GM23338 (cell line): ENCODE measurements around the gene MTHFD2. TPM values are rescaled to one million over a fixed set of nuclear protein-coding genes. Genes with fewer than 3 reads are reported as not detected.

Source experiments
- ATAC-seq: fragments of 200-7000 bp; cut with Tn5 transposase; 3 replicates; pipeline ENCODE4 v1.9.1; 2020
- DNase-seq: peaks from one replicate; pipeline ENCODE4 v3.0.0-alpha.2; 2015; ENCODE audit warnings: low spot score
- H2AFZ ChIP-seq: fragments of 200-600 bp; sonication (generic); 2 replicates; pipeline ENCODE4 v1.8.0; 2016; ENCODE audit warnings: antibody characterized with exemption, mild to moderate bottlenecking, moderate library complexity
- H3F3A ChIP-seq: fragments of 200-600 bp; sonication (generic); replicated peaks from 2 replicates; pipeline ENCODE4 v1.8.0; 2017; ENCODE audit warnings: antibody characterized with exemption, mixed run types, low read depth
- H3K27ac ChIP-seq: fragments of 200-600 bp; sonication (generic); 2 replicates; pipeline ENCODE4 v1.6.1; 2016; ENCODE audit warnings: low read depth
- H3K27me3 ChIP-seq: fragments of 200-600 bp; sonication (generic); 2 replicates; pipeline ENCODE4 v1.8.0; 2016; ENCODE audit warnings: mild to moderate bottlenecking, mixed run types, moderate library complexity; ENCODE audit not compliant: insufficient read depth
- H3K36me3 ChIP-seq: fragments of 200-600 bp; sonication (generic); 2 replicates; pipeline ENCODE4 v1.8.0; 2016; ENCODE audit warnings: mild to moderate bottlenecking; ENCODE audit not compliant: insufficient read depth
- H3K4me1 ChIP-seq: fragments of 200-600 bp; sonication (generic); 2 replicates; pipeline ENCODE4 v1.8.0; 2016; ENCODE audit warnings: mild to moderate bottlenecking, moderate library complexity; ENCODE audit not compliant: insufficient read depth
- H3K4me2 ChIP-seq: fragments of 200-600 bp; sonication (generic); 2 replicates; pipeline ENCODE4 v1.7.1; 2017; ENCODE audit warnings: mixed run types
- H3K4me3 ChIP-seq: fragments of 200-600 bp; sonication (generic); 2 replicates; pipeline ENCODE4 v1.6.1; 2016; ENCODE audit warnings: mixed run types
- H3K79me2 ChIP-seq: fragments of 200-600 bp; sonication (generic); replicated peaks from 2 replicates; pipeline ENCODE4 v1.8.0; 2017; ENCODE audit warnings: mild to moderate bottlenecking; ENCODE audit not compliant: insufficient read depth
- H3K9me2 ChIP-seq: fragments of 200-600 bp; sonication (generic); 2 replicates; pipeline ENCODE4 v1.8.0; 2017; ENCODE audit not compliant: insufficient read depth
- H4K20me1 ChIP-seq: fragments of 200-600 bp; sonication (generic); replicated peaks from 2 replicates; pipeline ENCODE4 v1.8.0; 2017; ENCODE audit warnings: mild to moderate bottlenecking; ENCODE audit not compliant: insufficient read depth
- H3K27ac Mint-ChIP-seq: 2 replicates; pipeline ENCODE4 v1.8.0; 2020; ENCODE audit warnings: inconsistent platforms, mild to moderate bottlenecking, moderate library complexity, mixed read lengths
- H3K27me3 Mint-ChIP-seq: 3 replicates; pipeline ENCODE4 v1.8.0; 2022; ENCODE audit warnings: low read depth, mild to moderate bottlenecking, moderate library complexity, mixed read lengths, inconsistent platforms; ENCODE audit not compliant: insufficient read depth, poor library complexity
- H3K36me3 Mint-ChIP-seq: 3 replicates; pipeline ENCODE4 v1.8.0; 2021; ENCODE audit warnings: low read depth, mild to moderate bottlenecking, inconsistent platforms, moderate library complexity, mixed read lengths
- H3K4me1 Mint-ChIP-seq: 3 replicates; pipeline ENCODE4 v1.8.0; 2020; ENCODE audit warnings: mild to moderate bottlenecking, inconsistent platforms, mixed read lengths
- H3K4me3 Mint-ChIP-seq: 3 replicates; pipeline ENCODE4 v1.8.0; 2021; ENCODE audit warnings: moderate library complexity, mild to moderate bottlenecking, inconsistent platforms, mixed read lengths
- H3K9me3 Mint-ChIP-seq: 3 replicates; pipeline ENCODE4 v1.8.0; 2020; ENCODE audit warnings: moderate library complexity, mild to moderate bottlenecking, inconsistent platforms, mixed read lengths
- CREB1 ChIP-seq: fragments of 250-450 bp; sonication (Bioruptor Pico); IDR thresholded peaks from 2 replicates; pipeline ENCODE4 v1.5.0; 2020; ENCODE audit warnings: low read depth, mild to moderate bottlenecking, moderate library complexity
- CTCF ChIP-seq, 2 experiments: fragments of 200-600 bp in 1 of 2; sonication (generic) in 1 of 2; conservative IDR thresholded peaks; 2 replicates each; pipeline versions ENCODE4 v1.5.1 to v1.6.1; 2016 to 2017; ENCODE audit warnings: antibody characterized with exemption in 2 of 2, low read depth in 2 of 2, mild to moderate bottlenecking in 2 of 2, moderate library complexity in 1 of 2
- ETS1 ChIP-seq: IDR thresholded peaks from 2 replicates; pipeline ENCODE4 v1.6.1; 2016; ENCODE audit warnings: antibody characterized with exemption
- EZH2 ChIP-seq: fragments of 200-600 bp; sonication (generic); IDR thresholded peaks from one replicate; pipeline ENCODE4 v1.8.0; 2017; ENCODE audit warnings: antibody characterized with exemption, mild to moderate bottlenecking, low read depth; ENCODE audit not compliant: unreplicated experiment
- EZH2phosphoT487 ChIP-seq: fragments of 200-600 bp; sonication (generic); IDR thresholded peaks from one replicate; pipeline ENCODE4 v1.8.1; 2018; ENCODE audit warnings: antibody characterized with exemption; ENCODE audit not compliant: unreplicated experiment
- JUNB ChIP-seq: IDR thresholded peaks from one replicate; pipeline ENCODE4 v1.6.1; 2016; ENCODE audit warnings: antibody characterized with exemption; ENCODE audit not compliant: unreplicated experiment
- NANOG ChIP-seq: IDR thresholded peaks from 2 replicates; pipeline ENCODE4 v1.6.1; 2016; ENCODE audit warnings: antibody characterized with exemption, borderline replicate concordance
- POLR2AphosphoS5 ChIP-seq: IDR thresholded peaks from 2 replicates; pipeline ENCODE4 v1.6.1; 2016; ENCODE audit warnings: antibody characterized with exemption, low read depth
- REST ChIP-seq: IDR thresholded peaks from one replicate; pipeline ENCODE4 v1.6.1; 2018; ENCODE audit warnings: antibody characterized with exemption; ENCODE audit not compliant: unreplicated experiment
- STAT1 ChIP-seq: IDR thresholded peaks from one replicate; pipeline ENCODE4 v1.6.1; 2016; ENCODE audit warnings: antibody characterized with exemption; ENCODE audit not compliant: unreplicated experiment
- ZNF114 ChIP-seq: fragments of 250-450 bp; sonication (Bioruptor Pico); IDR thresholded peaks from 2 replicates; pipeline ENCODE4 v1.5.0; 2020; ENCODE audit warnings: mild to moderate bottlenecking, moderate library complexity
- ZNF331 ChIP-seq: fragments of 250-450 bp; sonication (Bioruptor Pico); IDR thresholded peaks from 2 replicates; pipeline ENCODE4 v1.5.0; 2020; ENCODE audit warnings: low read depth, mild to moderate bottlenecking, moderate library complexity
- ZNF462 ChIP-seq: fragments of 250-450 bp; sonication (Bioruptor Pico); IDR thresholded peaks from 2 replicates; pipeline ENCODE4 v1.5.0; 2020; ENCODE audit warnings: mild to moderate bottlenecking, moderate library complexity
- polyA plus RNA-seq: library from polyadenylated mRNA; unstranded; fragments of >200 nt; fragmentation: Nextera tagmentation; extraction: Ambion mirVana; gene quantifications from 2 replicates; pipeline ENCODE4 v1.2.1, GENCODE V29; 2016
- total RNA-seq: library from RNA; depleted of rRNA; stranded (reverse); fragments of >200 nt; shearing (Covaris generic); gene quantifications from 2 replicates; pipeline ENCODE4 v1.2.3, GENCODE V29; 2014

Gene MTHFD2
- total and polyA plus RNA-seq, 2 experiments from 2014 or later = 279 to 281 TPM

GRCh38 chr2:74238879-74239278 lies 40.5 kb downstream of the MTHFD2 start:
- ATAC-seq = no peak
- H3K9me2 ChIP-seq = no peaks in the 10 kb centered on the region; the same call in 1 of the 2 replicates

More at GRCh38 chr2:74238879-74239278, 40.5 kb downstream of the MTHFD2 start:
- no peak overlapping the region for H3K4me3 ChIP-seq
- Mint-ChIP-seq H3K36me3 (no peaks in the 10 kb centered on the region), H3K27me3 (peaks cover 3% of the 10 kb centered on the region), H3K9me3 (no peaks in the 10 kb centered on the region), H3K4me1 (peaks cover under 1% of the 10 kb centered on the region; the same call in 1 of the 3 replicates), H3K27ac (no peak overlapping the region), H3K4me3 (no peak overlapping the region)
- no peak overlapping the region for H3K4me2 ChIP-seq
- no peak for DNase-seq
- no peak overlapping the region for H2AFZ ChIP-seq
- H3K27me3 ChIP-seq = no peaks in the 10 kb centered on the region
- no peaks in the 10 kb centered on the region for H3F3A ChIP-seq
- TF ChIP-seq NANOG = no peak
- TF ChIP-seq EZH2 = no peak
- no peak for TF ChIP-seq EZH2phosphoT487
- TF ChIP-seq ZNF114 (CRISPR knock-in tag) = no peak
- no peak for TF ChIP-seq ZNF462 (CRISPR knock-in tag)
- TF ChIP-seq JUNB = no peak
- TF ChIP-seq ZNF331 (CRISPR knock-in tag) = no peak
- TF ChIP-seq REST = no peak
- no peak for TF ChIP-seq CREB1
- no peak for TF ChIP-seq STAT1
- no peak for TF ChIP-seq CTCF (conservative IDR thresholded peaks at IDR 0.05; ENCODE audit: low read depth in 2 of 2)
- no peak for TF ChIP-seq ETS1
- TF ChIP-seq POLR2AphosphoS5 = no peak
- H3K36me3 ChIP-seq = no peaks in the 10 kb centered on the region
- H3K79me2 ChIP-seq = no peaks in the 10 kb centered on the region
- no peak overlapping the region for H3K27ac ChIP-seq
- H4K20me1 ChIP-seq = no peaks in the 10 kb centered on the region
- no peaks in the 10 kb centered on the region for H3K4me1 ChIP-seq
